ENCODE results near the gene NAV2.

NAV2 gene

GRCh38 chr11:19962801-19963175 is 250.2 kb downstream of the NAV2 start:
- H3K9me3 ChIP-seq (ENCODE audit: insufficient read depth, low read length, severe bottlenecking): no peaks in the 10 kb centered on the region
- H3K4me1 ChIP-seq (ENCODE audit: insufficient read depth, low read length): no peaks in the 10 kb centered on the region
- no peak for TF ChIP-seq EZH2 (IDR thresholded peaks at IDR 0.05; ENCODE audit: borderline replicate concordance, low read depth, low read length, severe bottlenecking)
- TF ChIP-seq, protein P1, sequence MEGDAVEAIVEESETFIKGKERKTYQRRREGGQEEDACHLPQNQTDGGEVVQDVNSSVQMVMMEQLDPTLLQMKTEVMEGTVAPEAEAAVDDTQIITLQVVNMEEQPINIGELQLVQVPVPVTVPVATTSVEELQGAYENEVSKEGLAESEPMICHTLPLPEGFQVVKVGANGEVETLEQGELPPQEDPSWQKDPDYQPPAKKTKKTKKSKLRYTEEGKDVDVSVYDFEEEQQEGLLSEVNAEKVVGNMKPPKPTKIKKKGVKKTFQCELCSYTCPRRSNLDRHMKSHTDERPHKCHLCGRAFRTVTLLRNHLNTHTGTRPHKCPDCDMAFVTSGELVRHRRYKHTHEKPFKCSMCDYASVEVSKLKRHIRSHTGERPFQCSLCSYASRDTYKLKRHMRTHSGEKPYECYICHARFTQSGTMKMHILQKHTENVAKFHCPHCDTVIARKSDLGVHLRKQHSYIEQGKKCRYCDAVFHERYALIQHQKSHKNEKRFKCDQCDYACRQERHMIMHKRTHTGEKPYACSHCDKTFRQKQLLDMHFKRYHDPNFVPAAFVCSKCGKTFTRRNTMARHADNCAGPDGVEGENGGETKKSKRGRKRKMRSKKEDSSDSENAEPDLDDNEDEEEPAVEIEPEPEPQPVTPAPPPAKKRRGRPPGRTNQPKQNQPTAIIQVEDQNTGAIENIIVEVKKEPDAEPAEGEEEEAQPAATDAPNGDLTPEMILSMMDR (IDR thresholded peaks at IDR 0.05; ENCODE audit: borderline replicate concordance, extremely low read depth, low read length, poor library complexity, severe bottlenecking): no peak
- H3K4me3 ChIP-seq (ENCODE audit: low read depth in 1 of 2, low read length in 2 of 2): no peak overlapping the region
- DNase-seq (no peak), ATAC-seq (ENCODE audit: insufficient read depth, low read depth) (no peak)
- H3K9ac ChIP-seq (ENCODE audit: low read depth, low read length): no peak overlapping the region
- H3K27me3 ChIP-seq (ENCODE audit: insufficient read depth, low read length, poor library complexity): peaks cover 3% of the 10 kb centered on the region
- no peak overlapping the region for H3K4me2 ChIP-seq (ENCODE audit: insufficient read depth, low read length)
- H2AFZ ChIP-seq (ENCODE audit: low read depth, low read length): no peak overlapping the region
- no peaks in the 10 kb centered on the region for H3K36me3 ChIP-seq (ENCODE audit: insufficient read depth, low read length)
- H3K79me2 ChIP-seq (ENCODE audit: insufficient read depth, low read length): no peaks in the 10 kb centered on the region
- H3K27ac ChIP-seq (ENCODE audit: low read length): no peak overlapping the region
- no peaks in the 10 kb centered on the region for H4K20me1 ChIP-seq (ENCODE audit: insufficient read depth, low read length)

DNA sequence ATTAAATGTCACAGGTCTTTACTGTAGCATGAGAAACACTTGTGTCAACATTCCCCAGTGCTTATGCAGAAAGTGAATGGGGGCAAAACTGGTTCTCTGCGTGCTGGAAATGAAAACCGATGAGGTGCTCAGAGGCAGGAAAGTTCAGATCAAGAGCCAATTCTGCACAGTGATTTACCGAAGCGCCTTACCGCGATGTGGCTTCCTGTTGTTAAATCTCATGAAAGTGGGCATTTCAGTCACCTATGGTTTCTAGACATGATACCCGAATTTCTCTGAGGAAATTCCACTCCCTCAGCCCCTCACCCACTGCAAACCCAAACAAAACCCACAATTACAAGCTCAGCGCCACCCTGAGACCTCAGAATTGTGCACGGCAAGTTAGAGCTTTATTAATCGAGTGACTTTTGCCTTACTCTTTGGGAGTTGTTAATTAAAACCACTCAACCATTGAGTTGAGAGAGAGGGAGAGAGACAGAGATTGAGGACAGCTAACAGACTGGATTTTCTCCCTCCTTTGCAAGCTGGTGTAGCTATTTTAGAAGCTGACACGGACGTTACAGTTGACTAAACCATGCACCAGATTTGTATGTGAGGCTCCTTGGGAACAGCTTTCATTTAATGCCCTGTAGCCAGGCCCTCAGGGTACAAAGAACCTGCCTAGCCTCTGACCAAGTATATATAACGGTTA is 251.2 kb downstream of the NAV2 start:
- H3K27me3 ChIP-seq (ENCODE audit: insufficient read depth, low read length, poor library complexity): no peaks in the 10 kb centered on the region
- no peak overlapping the region for H3K27ac ChIP-seq (ENCODE audit: low read length)
- no peak overlapping the region for H2AFZ ChIP-seq (ENCODE audit: low read depth, low read length)
- no peaks in the 10 kb centered on the region for H3K9me3 ChIP-seq (ENCODE audit: insufficient read depth, low read length, severe bottlenecking)
- H3K4me2 ChIP-seq (ENCODE audit: insufficient read depth, low read length): no peak overlapping the region
- DNase-seq (no peak), ATAC-seq (ENCODE audit: insufficient read depth, low read depth) (no peak)
- TF ChIP-seq, protein P1 (IDR thresholded peaks at IDR 0.05; ENCODE audit: borderline replicate concordance, extremely low read depth, low read length, poor library complexity, severe bottlenecking): no peak
- TF ChIP-seq EZH2 (IDR thresholded peaks at IDR 0.05; ENCODE audit: borderline replicate concordance, low read depth, low read length, severe bottlenecking): no peak
- H3K4me1 ChIP-seq (ENCODE audit: insufficient read depth, low read length): no peaks in the 10 kb centered on the region
- H3K4me3 ChIP-seq (ENCODE audit: low read depth in 1 of 2, low read length in 2 of 2): no peak overlapping the region
- no peaks in the 10 kb centered on the region for H3K36me3 ChIP-seq (ENCODE audit: insufficient read depth, low read length)
- no peaks in the 10 kb centered on the region for H4K20me1 ChIP-seq (ENCODE audit: insufficient read depth, low read length)
- H3K79me2 ChIP-seq (ENCODE audit: insufficient read depth, low read length): no peaks in the 10 kb centered on the region
- H3K9ac ChIP-seq (ENCODE audit: low read depth, low read length): no peak overlapping the region

- Histone ChIP-seq H3K27me3 (ENCODE audit: insufficient read depth, low read length, poor library complexity) (no peaks in the 10 kb centered on the region), H2AFZ (ENCODE audit: low read depth, low read length) (no peak overlapping the region), H3K27ac (ENCODE audit: low read length) (no peak overlapping the region), H3K4me3 (ENCODE audit: low read depth in 1 of 2, low read length in 2 of 2) (no peak overlapping the region), H4K20me1 (ENCODE audit: insufficient read depth, low read length) (no peaks in the 10 kb centered on the region), H3K79me2 (ENCODE audit: insufficient read depth, low read length) (no peaks in the 10 kb centered on the region), H3K9ac (ENCODE audit: low read depth, low read length) (no peak overlapping the region), H3K4me1 (ENCODE audit: insufficient read depth, low read length) (no peaks in the 10 kb centered on the region), H3K36me3 (ENCODE audit: insufficient read depth, low read length) (no peaks in the 10 kb centered on the region), H3K4me2 (ENCODE audit: insufficient read depth, low read length) (no peak overlapping the region), H3K9me3 (ENCODE audit: insufficient read depth, low read length, severe bottlenecking) (no peaks in the 10 kb centered on the region)
- ATAC-seq (ENCODE audit: insufficient read depth, low read depth) (no peak), DNase-seq (no peak)
- TF ChIP-seq, protein P1 (IDR thresholded peaks at IDR 0.05; ENCODE audit: borderline replicate concordance, extremely low read depth, low read length, poor library complexity, severe bottlenecking): no peak
- no peak for TF ChIP-seq EZH2 (IDR thresholded peaks at IDR 0.05; ENCODE audit: borderline replicate concordance, low read depth, low read length, severe bottlenecking)
Measured at GRCh38 chr11:19966441-19966840, 253.8 kb downstream of the NAV2 start.

All from DND-41 (cell line).